ENCODE data around the gene ORM2.

The ORM2 gene

DNA sequence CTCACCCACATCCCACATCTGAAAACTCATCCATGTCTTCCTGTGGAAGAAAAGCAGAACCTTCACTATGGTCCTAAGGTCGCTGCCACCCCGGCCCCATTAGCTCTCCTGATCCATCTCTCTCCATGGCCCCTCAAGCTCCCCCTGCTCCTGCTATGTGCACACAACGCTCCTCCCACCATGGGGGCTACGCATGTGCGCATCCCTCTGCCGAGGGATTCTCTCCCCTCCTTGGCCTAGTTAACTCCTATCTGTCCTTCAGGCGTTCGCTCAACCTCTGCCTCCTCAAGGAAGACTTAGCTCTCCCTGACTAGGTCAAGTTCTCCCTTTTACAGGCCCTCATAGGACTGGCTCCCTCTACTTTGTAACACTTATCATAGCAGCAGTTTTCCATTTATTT lies 48.3 kb downstream of the ORM2 start:
- no peak overlapping the region for H3K4me3 ChIP-seq (ENCODE audit: low read depth, low read length)
- no peak for DNase-seq (ENCODE audit: low read depth)
- TF ChIP-seq, protein P1, sequence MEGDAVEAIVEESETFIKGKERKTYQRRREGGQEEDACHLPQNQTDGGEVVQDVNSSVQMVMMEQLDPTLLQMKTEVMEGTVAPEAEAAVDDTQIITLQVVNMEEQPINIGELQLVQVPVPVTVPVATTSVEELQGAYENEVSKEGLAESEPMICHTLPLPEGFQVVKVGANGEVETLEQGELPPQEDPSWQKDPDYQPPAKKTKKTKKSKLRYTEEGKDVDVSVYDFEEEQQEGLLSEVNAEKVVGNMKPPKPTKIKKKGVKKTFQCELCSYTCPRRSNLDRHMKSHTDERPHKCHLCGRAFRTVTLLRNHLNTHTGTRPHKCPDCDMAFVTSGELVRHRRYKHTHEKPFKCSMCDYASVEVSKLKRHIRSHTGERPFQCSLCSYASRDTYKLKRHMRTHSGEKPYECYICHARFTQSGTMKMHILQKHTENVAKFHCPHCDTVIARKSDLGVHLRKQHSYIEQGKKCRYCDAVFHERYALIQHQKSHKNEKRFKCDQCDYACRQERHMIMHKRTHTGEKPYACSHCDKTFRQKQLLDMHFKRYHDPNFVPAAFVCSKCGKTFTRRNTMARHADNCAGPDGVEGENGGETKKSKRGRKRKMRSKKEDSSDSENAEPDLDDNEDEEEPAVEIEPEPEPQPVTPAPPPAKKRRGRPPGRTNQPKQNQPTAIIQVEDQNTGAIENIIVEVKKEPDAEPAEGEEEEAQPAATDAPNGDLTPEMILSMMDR (conservative IDR thresholded peaks at IDR 0.05; ENCODE audit: low read depth, low read length) = no peak

DNA sequence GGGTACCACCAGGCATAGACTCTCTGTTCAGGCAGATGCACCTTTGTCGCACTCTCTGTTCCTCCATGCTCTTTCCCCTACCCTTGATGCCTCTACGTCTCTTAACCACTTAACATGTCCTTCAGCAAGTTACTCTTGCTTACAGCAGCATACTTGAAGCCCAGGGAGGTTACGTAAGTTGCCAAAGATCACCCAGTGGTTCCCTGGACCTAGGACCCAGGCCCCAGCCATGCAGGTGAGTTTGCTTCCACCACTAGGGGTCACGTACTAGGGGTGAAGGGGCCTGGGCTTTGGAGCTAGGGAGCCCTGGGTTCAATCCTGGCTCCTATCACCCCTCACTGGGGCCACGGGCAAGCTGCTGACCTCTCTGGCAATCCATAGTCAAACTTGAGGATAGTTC lies 49.2 kb downstream of the ORM2 start:
- no peak for DNase-seq (ENCODE audit: low read depth)
- no peak overlapping the region for H3K4me3 ChIP-seq (ENCODE audit: low read depth, low read length)
- TF ChIP-seq, protein P1 (conservative IDR thresholded peaks at IDR 0.05; ENCODE audit: low read depth, low read length) = no peak

All from choroid plexus epithelial cell (primary cell).